ENCODE results near the gene KCNN4. TPM values are rescaled to one million over a fixed set of nuclear protein-coding genes. Genes with fewer than 3 reads are reported as not detected.
"Not testable (repeated sequence)": the region's sequence is repeated elsewhere in the genome, so short reads cannot be mapped to it uniquely, and the experiment has no call there.

The KCNN4 gene
- total RNA-seq = 10 to 100 TPM; 71.7 to 72.3 TPM

DNA sequence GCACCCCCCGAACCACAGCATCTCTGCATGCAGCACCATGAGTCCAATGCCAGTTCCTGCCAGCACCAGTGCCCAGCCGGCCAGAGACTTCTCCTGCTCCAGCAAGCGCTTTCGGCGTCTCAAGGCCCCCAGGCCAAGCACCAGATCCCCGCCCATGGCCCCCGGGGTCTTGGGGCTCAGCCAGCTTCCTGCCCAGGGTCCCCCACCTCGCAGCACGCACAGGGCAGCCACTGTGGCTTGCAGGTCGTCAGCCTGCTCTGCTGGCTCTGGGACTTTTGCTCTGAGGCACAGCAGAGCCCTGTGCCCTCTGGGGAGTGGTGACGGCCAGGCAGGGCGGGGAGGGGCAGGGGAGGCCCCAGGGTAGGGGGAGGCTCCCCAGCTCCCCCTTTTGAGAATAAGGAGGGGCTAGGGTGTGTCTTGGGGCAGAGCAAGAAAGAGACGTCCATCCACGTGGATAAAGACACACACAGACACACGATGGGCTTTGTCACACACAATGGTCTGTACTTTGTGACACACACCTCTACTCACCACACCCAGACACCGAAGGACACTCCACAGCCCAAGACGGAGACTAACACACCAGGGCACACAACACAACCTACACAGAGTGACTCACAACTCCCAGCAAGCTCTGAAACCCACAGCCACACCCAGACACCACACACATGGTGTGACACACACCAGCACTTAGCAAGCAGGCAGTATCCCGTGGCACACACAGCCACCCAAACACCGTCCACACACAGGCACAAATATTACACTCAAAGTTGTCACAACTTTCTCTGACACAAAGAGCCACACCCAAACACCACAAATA lies at the start of gene KCNN4:
KCNN4 (minus strand) TSS at position 268 of the 820 bp plus-strand sequence; CDS start at position 156, 112 bp downstream.
- Mint-ChIP-seq H3K9me3 (no peaks in the 10 kb centered on the region), H3K4me3 (peak within 1 kb of the TSS; percentile 72), H3K4me1 (peaks cover 87% of the 10 kb centered on the region), H3K36me3 (ENCODE audit: low read depth) (peaks cover 36% of the 10 kb centered on the region), H3K27me3 (no peaks in the 10 kb centered on the region), H3K27ac (peak within 1 kb of the TSS; percentile 92)
- CTCF ChIA-PET = interaction anchor here (0.6 to 8.6 kb wide), 9 partner anchors 14 to 345 kb away, joined by 3 to 124 read pairs (median 4); partner anchors contain the start of gene SMG9
- DNase-seq = peak; percentile 84
- POLR2A ChIA-PET = interaction anchor here (0.7 to 9.4 kb wide), 8 partner anchors 9 to 342 kb away, joined by 3 to 152 read pairs (median 10); partner anchors contain the start of genes PLAUR and SMG9

DNA sequence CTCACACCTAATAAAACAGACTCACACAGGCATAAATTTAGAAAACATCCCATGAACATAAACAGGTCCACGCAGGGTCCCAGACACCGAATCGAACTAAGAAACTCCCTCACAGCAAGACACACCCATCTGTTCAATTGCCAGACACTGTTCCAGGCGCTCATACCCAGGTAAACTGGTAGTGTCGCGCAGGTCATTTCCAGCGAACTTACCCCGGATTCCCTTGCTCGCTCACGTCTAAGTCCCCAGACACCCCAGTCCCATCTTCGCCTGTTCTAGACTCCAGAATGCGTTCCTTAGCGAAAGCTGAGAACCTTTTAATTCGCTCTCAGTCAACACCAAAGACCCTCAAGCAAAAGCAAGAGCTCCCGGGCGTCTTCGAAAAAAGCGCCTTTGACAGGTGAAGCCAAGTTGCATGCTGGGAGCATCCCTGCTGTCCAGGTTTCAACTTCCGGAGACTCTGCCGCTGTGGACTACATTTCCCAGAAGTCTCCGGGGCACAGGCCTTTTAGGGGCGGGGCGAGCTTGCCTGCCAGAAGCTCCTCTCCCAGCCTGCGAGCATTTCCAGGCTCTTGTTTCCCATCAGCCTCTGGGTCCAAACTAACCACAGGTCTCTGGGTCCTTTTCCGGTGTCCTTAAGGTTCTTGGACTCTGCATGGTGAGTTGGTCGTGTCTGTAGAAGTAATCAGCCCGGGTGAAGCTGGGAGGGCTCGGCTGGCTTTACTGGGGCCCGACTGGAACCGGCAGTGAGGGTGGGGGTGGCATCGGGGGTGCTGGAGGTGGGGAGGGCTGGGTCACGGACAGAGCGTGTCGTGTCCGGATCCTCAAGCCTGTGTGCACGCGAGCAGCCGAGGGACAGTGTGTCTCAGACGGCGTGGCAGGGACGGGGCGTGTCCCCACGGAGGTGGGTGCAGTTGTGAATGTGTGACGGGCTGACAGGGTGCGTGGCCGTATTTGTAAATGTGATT lies 46.3 kb upstream of the KCNN4 start, which contains the start of gene ZNF283:
ZNF283 (plus strand) TSS at position 535 of the 968 bp plus-strand sequence. CDS start 6,184 bp downstream, outside the sequence.
- POLR2A ChIA-PET = interaction anchor here (0.7 to 1.3 kb wide), 3 partner anchors 10 to 268 kb away, joined by 3 to 6 read pairs (median 3); partner anchors contain the start of gene ZNF45
- Mint-ChIP-seq H3K36me3 (ENCODE audit: low read depth) (peaks cover 34% of the 10 kb centered on the region), H3K27ac (peak within 1 kb of the TSS; percentile 52), H3K9me3 (peaks cover 22% of the 10 kb centered on the region), H3K4me1 (peaks cover 20% of the 10 kb centered on the region), H3K27me3 (peaks cover 2% of the 10 kb centered on the region), H3K4me3 (peak within 1 kb of the TSS; percentile 80)
- CTCF ChIA-PET = interaction anchor here (0.5 to 1.5 kb wide), 3 partner anchors 17 to 353 kb away, joined by 3 to 6 read pairs (median 3); no protein-coding TSS in a partner anchor
- peak; percentile 85 for DNase-seq

DNA sequence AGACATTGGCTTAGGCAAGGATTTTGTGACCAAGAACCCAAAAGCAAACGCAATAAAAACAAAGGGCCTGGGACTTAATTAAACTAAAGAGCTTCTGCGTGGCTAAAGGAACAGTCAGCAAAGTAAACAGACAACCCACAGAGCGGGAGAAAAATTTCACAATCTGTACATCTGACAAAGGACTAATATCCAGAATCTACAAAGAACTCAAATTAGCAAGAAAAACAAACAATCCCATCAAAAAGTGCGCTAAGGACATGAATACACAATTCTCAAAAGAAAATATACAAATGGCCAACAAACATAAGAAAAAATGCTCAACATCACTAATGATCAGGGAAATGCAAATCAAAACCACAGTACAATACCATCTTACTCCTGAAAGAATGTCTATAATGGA lies 43.8 kb upstream of the KCNN4 start:
- POLR2A ChIA-PET, H3K27ac Mint-ChIP-seq, DNase-seq, H3K4me3 Mint-ChIP-seq, CTCF ChIA-PET: not testable (repeated sequence)
- H3K9me3 Mint-ChIP-seq = peaks cover 23% of the 10 kb centered on the region
- peaks cover 18% of the 10 kb centered on the region for H3K36me3 Mint-ChIP-seq (ENCODE audit: low read depth)
- H3K4me1 Mint-ChIP-seq = peaks cover 30% of the 10 kb centered on the region
- H3K27me3 Mint-ChIP-seq = peaks cover 15% of the 10 kb centered on the region

DNA sequence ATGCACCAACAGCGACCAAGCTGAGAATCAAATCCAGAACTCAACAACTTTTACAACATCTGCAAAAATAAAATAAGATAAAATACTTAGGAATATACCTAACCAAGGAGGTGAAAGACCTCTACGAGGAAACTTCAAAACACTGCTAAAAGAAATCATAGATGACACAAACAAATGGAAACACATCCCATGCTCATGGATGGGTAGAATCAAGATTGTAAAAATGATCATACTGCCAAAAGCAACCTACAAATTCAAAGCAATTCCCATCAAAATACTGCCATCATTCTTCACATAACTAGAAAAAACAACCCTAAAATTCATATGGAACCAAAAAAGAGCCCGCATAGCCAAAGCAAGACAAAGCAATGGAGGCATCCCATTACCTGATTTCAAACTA lies 43.1 kb upstream of the KCNN4 start:
- DNase-seq, CTCF ChIA-PET: not testable (repeated sequence)

DNA sequence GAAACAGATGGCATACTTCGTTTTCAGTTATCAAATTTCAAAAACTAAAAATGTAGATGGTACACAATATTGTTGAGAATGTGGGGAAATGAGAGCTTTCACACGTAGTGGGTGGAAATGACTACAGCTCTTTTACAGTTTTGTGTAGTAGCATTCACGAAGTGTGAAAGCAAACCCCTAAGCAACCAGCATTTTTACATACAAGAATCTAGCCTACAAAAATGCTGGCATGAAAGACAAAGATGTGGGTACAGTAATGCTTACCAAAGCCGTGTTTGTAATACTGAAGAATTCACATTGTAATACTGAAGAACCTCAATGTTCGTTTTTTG lies 40.1 kb upstream of the KCNN4 start:
- Mint-ChIP-seq H3K27me3 (peaks cover 15% of the 10 kb centered on the region), H3K9me3 (peaks cover 26% of the 10 kb centered on the region), H3K4me1 (peaks cover 11% of the 10 kb centered on the region), H3K36me3 (ENCODE audit: low read depth) (peaks cover 1% of the 10 kb centered on the region), H3K4me3 (peak overlapping the region; percentile 65), H3K27ac (no peak overlapping the region)
- ChIA-PET CTCF (interaction anchor here (0.9 kb wide), 1 partner anchor 11 kb away, joined by 3 read pairs; no protein-coding TSS in a partner anchor), POLR2A (no interaction called here)
- no peak for DNase-seq

More for the DNA sequence above, 43.1 kb upstream of the KCNN4 start:
- Mint-ChIP-seq H3K36me3 (ENCODE audit: low read depth) (peaks cover 12% of the 10 kb centered on the region), H3K9me3 (peaks cover 23% of the 10 kb centered on the region), H3K27me3 (peaks cover 15% of the 10 kb centered on the region), H3K4me1 (peaks cover 30% of the 10 kb centered on the region)
- H3K4me3 Mint-ChIP-seq, POLR2A ChIA-PET, H3K27ac Mint-ChIP-seq: not testable (repeated sequence)

GRCh38 chr19:43820098-43820883 lies 39.5 kb upstream of the KCNN4 start:
- no peak overlapping the region for H3K27ac Mint-ChIP-seq
- H3K4me1 Mint-ChIP-seq = peaks cover 10% of the 10 kb centered on the region
- ChIA-PET POLR2A (no interaction called here), CTCF (no interaction called here)
- peak overlapping the region; percentile 65 for H3K4me3 Mint-ChIP-seq
- H3K36me3 Mint-ChIP-seq (ENCODE audit: low read depth) = no peaks in the 10 kb centered on the region
- peaks cover 23% of the 10 kb centered on the region for H3K9me3 Mint-ChIP-seq
- no peak for DNase-seq
- H3K27me3 Mint-ChIP-seq = peaks cover 15% of the 10 kb centered on the region

DNA sequence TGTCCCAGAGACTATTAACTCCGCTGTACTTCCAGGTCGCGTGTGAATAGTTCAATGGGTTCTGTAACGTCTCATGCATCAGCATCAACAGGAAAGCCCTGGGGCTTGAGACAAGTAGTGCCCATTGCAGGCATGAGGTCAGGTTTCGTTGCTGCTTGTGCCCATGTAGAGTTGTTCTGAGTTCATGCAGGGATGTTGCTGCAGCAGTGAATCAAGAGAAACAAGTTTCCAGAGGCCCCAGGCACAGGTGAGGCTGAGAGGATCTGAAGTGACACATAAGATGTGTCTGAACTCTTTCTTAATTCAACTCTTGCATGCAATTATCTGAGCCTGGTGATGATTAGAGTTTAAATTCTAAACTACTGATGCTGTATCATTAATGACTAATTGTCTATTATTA lies 37.7 kb upstream of the KCNN4 start:
- Mint-ChIP-seq H3K9me3 (peaks cover 17% of the 10 kb centered on the region), H3K4me1 (peaks cover 10% of the 10 kb centered on the region), H3K36me3 (ENCODE audit: low read depth) (no peaks in the 10 kb centered on the region), H3K27me3 (peaks cover 14% of the 10 kb centered on the region), H3K4me3 (no peak overlapping the region), H3K27ac (no peak overlapping the region)
- POLR2A ChIA-PET = no interaction called here
- CTCF ChIA-PET = interaction anchor here (0.5 to 1.2 kb wide), 2 partner anchors 8 to 350 kb away, joined by 3 to 5 read pairs; no protein-coding TSS in a partner anchor
- DNase-seq = no peak

DNA sequence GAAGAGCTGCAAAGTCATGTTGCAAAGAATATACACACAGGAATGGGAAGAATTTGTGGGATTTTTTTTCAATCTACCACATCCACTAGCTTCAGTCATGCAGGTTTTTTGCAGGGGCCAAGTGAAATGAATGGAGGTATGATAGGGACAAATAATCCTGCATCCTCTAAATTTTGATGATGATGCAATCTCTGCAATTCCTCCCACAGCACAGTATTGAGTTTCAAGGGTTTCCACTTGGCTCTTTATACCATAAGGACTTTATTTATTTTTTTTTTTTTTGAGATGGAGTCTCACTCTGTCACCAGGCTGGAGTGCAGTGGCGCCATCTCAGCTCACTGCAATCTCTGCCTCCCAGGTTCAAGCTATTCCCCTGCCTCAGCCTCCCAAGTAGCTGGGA lies 36.7 kb upstream of the KCNN4 start:
- H3K27me3 Mint-ChIP-seq = peaks cover 15% of the 10 kb centered on the region
- H3K36me3 Mint-ChIP-seq (ENCODE audit: low read depth); CTCF ChIA-PET; POLR2A ChIA-PET; H3K27ac Mint-ChIP-seq; H3K4me3 Mint-ChIP-seq; DNase-seq: not testable (repeated sequence)
- H3K4me1 Mint-ChIP-seq = peaks cover 14% of the 10 kb centered on the region
- peaks cover 19% of the 10 kb centered on the region for H3K9me3 Mint-ChIP-seq

GRCh38 chr19:43814663-43815352 lies 34.0 kb upstream of the KCNN4 start:
- Mint-ChIP-seq H3K9me3 (peaks cover 15% of the 10 kb centered on the region), H3K27me3 (peaks cover 3% of the 10 kb centered on the region), H3K36me3 (ENCODE audit: low read depth) (no peaks in the 10 kb centered on the region), H3K4me3 (no peak overlapping the region), H3K27ac (no peak overlapping the region), H3K4me1 (peaks cover 11% of the 10 kb centered on the region)
- ChIA-PET POLR2A (no interaction called here), CTCF (no interaction called here)
- no peak for DNase-seq

- peak overlapping the region; percentile 4 for H3K27ac Mint-ChIP-seq
- DNase-seq = peak; percentile 26
- H3K4me3 Mint-ChIP-seq = no peak overlapping the region
- peaks cover 9% of the 10 kb centered on the region for H3K9me3 Mint-ChIP-seq
- CTCF ChIA-PET = interaction anchor here (1.2 to 1.4 kb wide), 2 partner anchors 46 to 144 kb away, joined by 3 to 4 read pairs; no protein-coding TSS in a partner anchor
- H3K27me3 Mint-ChIP-seq = peaks cover 5% of the 10 kb centered on the region
- POLR2A ChIA-PET = interaction anchor here (1.2 kb wide), 1 partner anchor 9 kb away, joined by 4 read pairs; no protein-coding TSS in a partner anchor
- peaks cover 10% of the 10 kb centered on the region for H3K4me1 Mint-ChIP-seq
- no peaks in the 10 kb centered on the region for H3K36me3 Mint-ChIP-seq (ENCODE audit: low read depth)
These were observed 31.9 kb upstream of the KCNN4 start for GRCh38 chr19:43812688-43813087.

- H3K9me3 Mint-ChIP-seq = peaks cover 8% of the 10 kb centered on the region
- no peak overlapping the region for H3K4me3 Mint-ChIP-seq
- H3K27me3 Mint-ChIP-seq = peaks cover 8% of the 10 kb centered on the region
- DNase-seq = no peak
- peak overlapping the region; percentile 4 for H3K27ac Mint-ChIP-seq
- peaks cover 10% of the 10 kb centered on the region for H3K4me1 Mint-ChIP-seq
- H3K36me3 Mint-ChIP-seq (ENCODE audit: low read depth) = no peaks in the 10 kb centered on the region
- CTCF ChIA-PET = interaction anchor here (1.2 to 1.4 kb wide), 2 partner anchors 46 to 144 kb away, joined by 3 to 4 read pairs; no protein-coding TSS in a partner anchor
- POLR2A ChIA-PET = interaction anchor here (1.2 kb wide), 1 partner anchor 9 kb away, joined by 4 read pairs; no protein-coding TSS in a partner anchor
These were observed 31.5 kb upstream of the KCNN4 start for GRCh38 chr19:43812259-43812658.

Measured in activated CD4-positive, alpha-beta memory T cell treated with anti-CD3 and anti-CD28 coated beads, Interleukin-2, amount 10 ng/mL, durations not matched to agents 7 days and 5 days (primary cell).